ENCODE results near the gene PLTP. TPM values are rescaled to one million over a fixed set of nuclear protein-coding genes. Genes with fewer than 3 reads are reported as not detected.
"Not testable (repeated sequence)": the region's sequence is repeated elsewhere in the genome, so short reads cannot be mapped to it uniquely, and the experiment has no call there.

PLTP gene
- total RNA-seq, 1 donor from 2014 or later, result 2.4 TPM

- no peak for DNase-seq
Measured at GRCh38 chr20:45896641-45897161, 15.3 kb downstream of the PLTP start.

GRCh38 chr20:45894797-45895196 lies 17.2 kb downstream of the PLTP start:
- no peak for DNase-seq

DNA sequence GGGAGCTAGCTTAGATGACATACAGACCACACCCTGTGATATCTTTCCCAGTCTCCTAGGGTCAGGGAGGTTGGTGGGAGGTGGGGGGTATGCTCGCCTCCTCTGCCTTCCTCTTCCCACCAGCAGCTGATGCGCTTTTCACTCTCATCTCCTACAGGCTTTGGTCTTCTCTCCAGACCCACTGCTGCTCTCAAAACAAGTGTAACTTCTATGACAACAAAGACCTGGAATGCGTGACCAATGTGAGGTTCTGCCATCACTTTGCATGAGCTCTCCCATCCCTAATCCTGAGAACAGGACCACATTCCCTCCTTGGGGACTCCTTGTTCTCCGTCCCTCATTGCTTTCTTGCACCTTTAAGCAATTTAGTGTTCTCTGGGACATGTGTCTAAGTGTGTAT lies 18.1 kb downstream of the PLTP start:
- DNase-seq, result no peak

- no peak for DNase-seq
Measured at GRCh38 chr20:45892828-45893500, 19.0 kb downstream of the PLTP start.

DNA sequence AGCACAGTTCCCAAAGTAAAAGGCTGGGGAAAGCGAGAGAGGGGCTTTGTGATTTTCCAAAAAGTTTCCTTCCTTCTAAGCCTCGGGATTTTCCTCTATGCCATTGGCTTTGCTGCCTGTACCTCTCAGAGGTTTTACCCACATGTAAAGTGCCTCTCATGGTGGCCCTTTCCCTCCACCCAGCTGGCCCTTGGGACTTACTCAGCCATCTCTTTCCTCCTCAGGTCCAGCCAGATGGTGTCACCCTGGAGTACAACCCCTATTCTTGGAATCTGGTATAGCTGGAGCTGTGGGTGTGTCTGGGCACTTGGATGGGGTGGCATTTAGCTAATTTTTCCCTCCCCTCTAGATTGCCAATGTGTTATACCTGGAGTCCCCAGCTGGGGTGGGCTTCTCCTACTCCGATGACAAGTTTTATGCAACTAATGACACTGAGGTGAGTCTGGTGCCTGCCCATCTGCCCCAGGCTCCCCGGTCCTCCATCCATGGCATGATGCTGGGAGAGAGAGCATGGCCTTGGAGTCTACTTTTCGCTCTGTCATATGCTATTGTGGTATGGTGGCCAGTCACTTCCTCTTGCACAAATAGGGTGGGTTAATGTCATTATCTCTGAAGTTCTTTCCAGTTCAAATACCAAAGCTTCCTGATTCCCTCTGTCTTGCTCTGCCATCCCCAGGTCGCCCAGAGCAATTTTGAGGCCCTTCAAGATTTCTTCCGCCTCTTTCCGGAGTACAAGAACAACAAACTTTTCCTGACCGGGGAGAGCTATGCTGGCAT lies 19.7 kb downstream of the PLTP start:
- DNase-seq, result peak; percentile 42

GRCh38 chr20:45890985-45891983 lies 20.7 kb downstream of the PLTP start, which contains the start of the genes CTSA and NEURL2:
CTSA (plus strand) TSS chr20:45891335; CDS start chr20:45891569, 234 bp downstream.
NEURL2 (minus strand) TSS chr20:45891208; CDS start chr20:45890991, 217 bp downstream.
- peak; percentile 94 for DNase-seq

DNA sequence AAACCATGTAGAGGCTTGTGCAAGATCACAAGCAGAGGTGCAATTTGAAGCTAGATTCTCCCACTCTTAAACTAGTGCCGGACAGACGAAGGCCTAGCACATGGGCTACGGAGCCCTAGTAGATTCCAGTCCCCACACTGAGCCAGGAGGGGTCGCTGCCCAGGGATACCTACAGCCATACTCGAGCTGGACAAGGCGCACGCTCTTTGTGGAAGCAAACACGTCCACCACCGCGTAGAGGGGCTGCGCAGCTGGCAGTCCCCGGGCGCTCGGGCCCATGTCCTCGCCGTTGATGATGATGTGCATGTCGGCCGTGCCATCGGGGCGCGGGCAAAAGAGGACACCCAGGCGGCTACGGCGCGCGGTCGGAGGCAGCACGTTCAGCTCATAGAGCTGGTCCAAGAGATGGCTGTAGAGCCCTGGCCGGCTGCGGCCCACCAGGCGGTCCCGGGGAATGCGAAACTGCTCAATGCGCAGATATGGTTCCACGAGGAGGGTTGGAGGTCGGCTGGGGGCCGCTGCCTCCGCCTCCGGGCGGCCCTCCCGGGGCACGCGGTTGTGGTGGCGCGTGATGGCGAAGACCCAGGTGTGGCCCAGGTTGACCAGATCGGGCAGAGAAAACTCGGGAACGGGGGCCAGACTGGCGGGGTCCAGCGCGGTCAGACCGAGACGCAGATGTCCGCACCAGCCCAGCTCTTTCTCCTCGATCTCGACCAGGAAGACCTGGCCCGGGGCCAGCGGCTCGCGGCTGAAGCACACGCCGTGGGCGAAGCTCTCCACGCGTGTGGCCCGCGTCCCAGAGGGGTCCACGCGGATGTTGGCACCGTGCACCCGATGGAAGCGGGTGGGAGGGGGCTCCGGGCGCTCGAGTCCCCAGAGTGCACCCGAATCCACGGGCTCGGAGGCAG lies 21.6 kb downstream of the PLTP start:
- DNase-seq, result peak; percentile 95

GRCh38 chr20:45888681-45889080 lies 23.3 kb downstream of the PLTP start:
- DNase-seq, result no peak

- DNase-seq, result no peak
Measured at GRCh38 chr20:45887346-45887715, 24.6 kb downstream of the PLTP start, which contains the start of gene SPATA25. SPATA25 (minus strand) TSS chr20:45887622; CDS start chr20:45887590, 32 bp downstream.

DNA sequence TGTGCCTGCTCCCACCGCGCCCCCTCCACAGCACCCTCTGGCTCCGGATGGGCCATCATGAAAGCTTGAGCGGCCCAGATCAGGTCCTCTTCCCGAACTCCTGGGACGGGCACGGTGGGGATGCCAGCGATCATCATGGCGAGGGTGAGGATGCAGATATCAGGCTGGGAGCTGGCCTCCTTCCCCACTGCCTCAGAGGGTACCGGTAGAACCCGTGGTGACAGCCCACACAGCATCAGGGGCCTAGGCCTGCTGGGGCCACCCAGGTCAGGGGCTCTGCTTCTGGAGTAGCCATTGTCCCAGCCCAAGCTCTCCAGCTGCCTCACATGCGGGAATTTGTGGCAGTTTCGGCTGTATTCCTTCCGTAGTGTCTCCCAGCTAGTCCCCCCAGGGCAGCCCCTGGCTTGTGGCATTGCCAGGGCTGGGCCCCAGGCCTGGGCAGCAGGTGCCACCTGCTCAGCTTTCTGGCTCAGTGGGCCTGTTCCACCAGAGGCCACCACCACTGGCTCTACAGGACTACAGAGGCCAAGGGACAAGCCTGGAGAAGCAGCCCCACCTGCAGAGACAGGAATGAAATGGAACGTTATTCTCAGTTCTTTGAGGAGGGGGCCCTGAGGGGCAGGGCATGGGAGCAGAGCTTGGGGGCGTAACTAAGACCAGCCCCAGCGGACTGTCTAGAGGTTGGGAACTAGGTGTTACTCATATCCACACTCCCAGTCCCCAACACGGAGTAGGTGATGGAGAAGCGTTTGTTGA lies 25.2 kb downstream of the PLTP start:
- no peak for DNase-seq

DNA sequence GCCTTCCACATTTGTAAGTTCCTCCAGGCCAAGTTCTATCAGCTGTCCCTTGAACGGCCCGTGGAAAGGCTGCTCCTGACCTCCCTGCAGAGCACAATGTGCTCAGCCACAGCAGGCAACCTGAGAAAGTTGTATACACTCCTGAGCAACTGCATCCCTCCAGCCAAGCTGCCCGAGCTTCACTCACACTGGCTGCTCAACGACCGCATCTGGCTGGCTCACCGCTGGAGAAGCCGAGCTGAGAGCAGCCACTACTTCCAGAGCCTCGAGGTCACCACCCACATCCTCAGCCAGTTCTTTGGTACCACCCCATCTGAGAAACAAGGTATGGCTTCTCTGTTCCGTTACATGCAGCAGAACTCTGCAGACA lies 28.9 kb downstream of the PLTP start:
- DNase-seq, result no peak

DNA sequence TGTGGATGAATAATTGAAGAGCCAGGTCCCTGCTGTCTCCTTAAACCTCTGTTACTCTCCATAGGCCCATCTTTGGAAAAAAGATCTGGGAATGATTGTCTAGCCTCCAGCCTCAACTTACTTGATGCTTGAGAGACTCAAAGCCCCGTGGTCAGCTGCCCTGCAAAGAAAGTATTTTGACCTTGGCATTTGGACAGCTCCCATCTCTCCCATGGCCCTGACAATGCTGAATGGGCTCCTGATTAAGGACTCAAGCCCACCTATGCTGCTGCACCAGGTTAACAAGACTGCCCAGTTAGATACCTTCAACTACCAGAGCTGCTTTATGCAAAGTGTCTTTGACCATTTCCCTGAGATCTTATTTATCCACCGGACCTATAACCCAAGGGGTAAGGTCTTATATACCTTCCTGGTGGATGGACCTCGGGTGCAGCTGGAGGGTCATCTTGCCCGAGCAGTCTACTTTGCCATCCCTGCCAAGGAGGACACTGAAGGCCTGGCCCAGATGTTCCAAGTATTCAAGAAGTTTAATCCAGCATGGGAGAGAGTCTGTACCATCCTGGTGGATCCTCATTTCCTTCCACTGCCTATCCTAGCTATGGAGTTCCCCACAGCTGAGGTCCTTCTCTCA lies 29.4 kb downstream of the PLTP start:
- no peak for DNase-seq

- DNase-seq, result peak; percentile 100
Measured at GRCh38 chr20:45880988-45881788, 30.8 kb downstream of the PLTP start, which contains the start of gene ZSWIM1. ZSWIM1 (plus strand) TSS chr20:45881227; CDS start chr20:45882593, 1,366 bp downstream.

GRCh38 chr20:45878076-45878761 lies 33.7 kb downstream of the PLTP start:
- no peak for DNase-seq

- DNase-seq, result no peak
Measured at GRCh38 chr20:45874576-45874975, 37.4 kb downstream of the PLTP start.

DNA sequence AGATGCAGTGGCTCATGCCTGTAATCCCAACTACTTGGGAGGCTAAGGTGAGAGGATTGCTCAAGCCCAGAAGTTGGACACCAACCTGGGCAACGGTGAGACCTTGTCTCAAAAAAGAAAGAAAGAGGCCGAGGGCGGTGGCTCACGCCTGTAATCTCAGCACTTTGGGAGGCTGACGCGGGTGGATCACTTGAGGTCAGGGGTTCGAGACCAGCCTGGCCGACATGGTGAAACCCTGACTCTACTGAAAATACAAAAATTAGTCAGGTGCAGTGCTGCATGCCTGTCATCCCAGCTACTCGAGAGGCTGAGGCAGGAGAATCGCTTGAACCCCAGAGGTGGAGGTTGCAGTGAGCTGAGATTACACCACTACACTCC lies 37.9 kb downstream of the PLTP start:
- not testable (repeated sequence) for DNase-seq

- no peak for DNase-seq
Measured at GRCh38 chr20:45873409-45874103, 38.4 kb downstream of the PLTP start.

DNA sequence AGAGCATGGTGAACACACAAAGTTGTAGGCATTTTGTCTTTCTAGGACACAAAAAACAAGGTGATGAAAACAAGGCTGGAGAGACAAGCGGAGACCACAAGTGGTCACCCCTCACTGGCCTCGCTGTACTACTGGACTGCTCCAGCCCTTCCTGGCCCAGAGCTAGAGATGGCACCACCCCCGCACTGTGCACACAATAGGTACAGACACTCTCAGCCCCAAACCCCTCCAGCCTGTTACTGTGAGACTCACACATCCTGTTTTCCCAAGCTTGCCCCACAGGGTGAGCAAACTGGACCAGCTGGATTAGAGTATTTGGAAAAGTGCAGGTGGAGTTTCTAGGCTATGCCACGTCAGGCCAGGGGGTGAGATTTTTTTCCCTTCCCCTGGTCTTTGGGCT lies 39.3 kb downstream of the PLTP start:
- DNase-seq, result no peak
